NCI-H774 (cell line): ENCODE measurements around the gene KCNMA1.
"Not testable (repeated sequence)": the region's sequence is repeated elsewhere in the genome, so short reads cannot be mapped to it uniquely, and the experiment has no call there.

Experiments used
- DNase-seq: peaks from one replicate; lab custom pipeline; 2025; lab: John Stamatoyannopoulos, UW

KCNMA1 gene

DNA sequence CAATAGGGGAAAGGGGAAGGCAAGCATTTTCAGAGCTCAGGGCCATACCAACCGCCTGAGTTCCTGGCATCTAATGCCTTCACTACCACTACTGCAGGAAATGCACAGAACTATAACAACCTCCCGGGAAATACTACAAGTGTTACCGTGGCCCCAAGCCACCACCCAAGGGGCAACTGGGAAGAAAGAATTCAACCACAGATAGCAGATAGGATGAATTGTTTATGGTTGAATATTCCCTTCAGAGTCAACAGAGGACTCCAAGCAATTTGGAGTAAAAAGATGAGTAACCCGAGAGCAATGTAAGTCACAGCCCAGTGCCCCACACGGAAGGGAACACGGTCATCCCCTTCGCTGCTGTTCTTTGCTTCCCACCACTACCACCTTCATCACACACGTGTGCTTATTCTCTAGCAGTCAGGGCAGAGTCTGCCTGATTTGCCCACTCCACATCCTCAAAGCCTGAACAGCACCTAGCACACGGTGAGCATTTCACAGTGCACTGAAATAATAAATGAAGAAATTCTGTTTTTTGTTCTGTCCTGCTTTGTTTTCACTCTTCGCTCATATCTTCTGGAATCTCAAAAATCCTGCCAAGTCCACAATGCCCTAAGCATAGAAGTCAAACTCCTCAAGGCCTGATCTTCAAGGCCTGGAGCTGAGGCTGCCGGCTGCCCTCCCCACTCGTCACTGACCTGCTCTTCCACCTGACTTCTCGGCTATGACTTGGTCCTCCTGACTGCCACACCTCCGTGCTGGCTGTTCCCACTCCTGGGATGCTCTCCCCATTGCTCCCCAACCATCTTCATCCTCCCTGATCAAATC lies 221.1 kb downstream of the KCNMA1 start:
- DNase-seq: no peak

DNA sequence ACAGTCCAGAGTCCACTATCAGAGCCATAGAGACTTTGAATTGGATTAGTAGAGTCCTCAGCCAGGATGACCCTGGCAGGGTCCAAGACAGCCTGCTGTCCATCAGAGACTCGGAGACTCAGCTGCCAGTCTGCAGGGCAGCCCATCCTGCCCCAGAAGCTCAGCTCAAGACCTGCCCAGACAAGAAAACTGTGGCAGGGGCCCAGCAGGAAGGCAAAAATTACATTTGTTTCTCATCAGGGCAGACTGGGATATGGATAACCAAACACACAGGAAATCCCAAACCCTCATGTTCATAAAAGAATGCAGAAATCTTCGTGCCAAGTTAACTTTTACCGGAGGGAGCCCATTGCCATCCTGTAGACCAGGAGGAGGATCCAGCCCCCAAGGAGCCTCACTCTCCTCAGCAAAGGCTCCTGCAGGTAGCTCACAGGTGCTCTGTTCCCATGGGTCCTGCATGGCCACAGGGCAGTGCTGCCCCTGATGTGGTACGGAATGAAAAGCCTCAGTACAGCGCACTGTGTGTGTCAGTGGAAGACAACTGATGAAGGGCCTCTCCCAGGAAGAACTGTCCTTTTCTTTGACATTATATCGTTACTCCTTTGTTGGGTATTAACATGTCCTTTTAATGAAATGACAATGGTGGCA lies 222.2 kb downstream of the KCNMA1 start:
- DNase-seq: no peak

DNA sequence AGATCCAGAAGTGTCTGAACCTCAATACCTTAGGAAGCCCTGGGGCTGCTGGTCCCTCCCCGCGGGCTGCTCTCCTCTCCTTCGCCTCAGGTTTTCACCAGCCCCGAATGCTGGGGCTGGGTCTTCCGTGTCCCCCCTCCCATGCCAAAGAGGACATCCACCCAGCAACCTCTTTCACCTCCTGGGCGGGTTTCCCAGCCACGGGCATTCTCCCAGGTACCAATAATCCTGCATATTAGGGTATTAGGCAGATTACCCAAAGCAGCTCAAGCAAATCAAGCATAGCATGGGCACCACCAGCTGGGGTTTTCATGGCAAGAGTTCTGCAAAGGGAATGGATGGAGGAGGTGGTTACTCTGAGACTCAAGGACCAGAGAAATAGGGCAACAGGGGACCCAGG lies 224.4 kb downstream of the KCNMA1 start:
- no peak for DNase-seq

DNA sequence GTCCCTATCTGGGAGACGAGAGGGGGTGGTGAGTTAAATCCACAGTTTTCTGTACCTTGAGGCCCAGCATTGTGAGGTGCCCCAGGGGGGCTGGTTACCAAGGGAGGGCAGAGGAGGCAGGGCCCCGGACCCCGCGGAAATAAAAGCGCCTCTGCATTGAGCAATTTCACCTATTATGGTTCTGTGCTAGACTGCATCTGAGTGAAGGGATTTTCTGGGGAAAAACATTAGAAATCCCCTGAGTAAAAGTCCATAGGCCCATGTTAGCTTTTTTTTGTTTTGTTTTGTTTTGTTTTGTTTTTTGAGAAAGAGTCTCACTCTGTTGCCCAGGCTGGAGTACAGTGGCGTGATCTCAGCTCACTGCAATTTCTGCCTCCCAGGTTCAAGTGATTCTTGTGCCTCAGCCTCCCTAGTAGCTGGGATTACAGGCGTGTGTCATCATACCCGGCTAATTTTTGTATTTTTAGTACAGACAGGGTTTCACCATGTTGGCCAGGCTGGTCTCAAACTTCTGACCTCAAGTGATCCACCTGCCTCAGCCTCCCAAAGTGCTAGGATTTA lies 225.0 kb downstream of the KCNMA1 start:
- not testable (repeated sequence) for DNase-seq

DNA sequence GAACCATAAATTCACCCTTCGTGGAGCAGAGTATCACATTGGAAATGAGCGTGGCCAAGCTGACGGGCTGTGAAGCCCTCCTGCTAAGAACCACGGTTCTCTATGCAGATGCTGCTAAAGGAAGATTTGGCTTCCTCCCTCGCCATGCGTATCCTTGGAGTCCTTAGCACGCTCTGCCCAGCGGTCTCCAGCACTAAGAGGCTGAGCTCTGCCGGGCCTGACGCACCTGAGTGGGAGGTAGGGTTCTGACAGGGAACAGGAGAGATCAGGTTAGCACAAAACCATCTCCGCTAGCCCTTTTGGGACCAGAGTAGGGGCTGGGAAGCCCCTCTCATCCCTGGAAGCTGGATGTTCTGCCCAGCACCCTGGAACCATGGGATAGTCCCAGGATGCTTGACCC lies 225.8 kb downstream of the KCNMA1 start:
- no peak for DNase-seq

DNA sequence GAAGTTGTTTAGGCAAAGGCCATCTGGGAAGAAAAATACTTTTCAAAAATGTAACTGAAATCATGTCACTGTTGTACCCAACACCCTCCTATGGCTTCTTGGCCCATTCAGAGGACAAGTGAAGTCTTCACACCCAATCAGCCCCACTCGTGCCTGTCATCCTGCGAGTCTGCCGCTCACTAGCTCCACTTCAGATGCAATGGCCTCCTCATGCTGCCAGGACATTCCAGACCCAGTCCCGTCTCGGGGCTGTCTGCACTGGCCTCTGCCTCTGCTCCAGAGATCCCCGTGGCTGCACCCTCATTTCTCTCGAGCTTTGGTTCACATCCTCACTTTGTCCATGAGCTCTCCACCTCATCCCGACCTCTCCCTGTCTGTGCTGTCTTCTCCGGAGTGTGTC lies 227.1 kb downstream of the KCNMA1 start:
- no peak for DNase-seq

DNA sequence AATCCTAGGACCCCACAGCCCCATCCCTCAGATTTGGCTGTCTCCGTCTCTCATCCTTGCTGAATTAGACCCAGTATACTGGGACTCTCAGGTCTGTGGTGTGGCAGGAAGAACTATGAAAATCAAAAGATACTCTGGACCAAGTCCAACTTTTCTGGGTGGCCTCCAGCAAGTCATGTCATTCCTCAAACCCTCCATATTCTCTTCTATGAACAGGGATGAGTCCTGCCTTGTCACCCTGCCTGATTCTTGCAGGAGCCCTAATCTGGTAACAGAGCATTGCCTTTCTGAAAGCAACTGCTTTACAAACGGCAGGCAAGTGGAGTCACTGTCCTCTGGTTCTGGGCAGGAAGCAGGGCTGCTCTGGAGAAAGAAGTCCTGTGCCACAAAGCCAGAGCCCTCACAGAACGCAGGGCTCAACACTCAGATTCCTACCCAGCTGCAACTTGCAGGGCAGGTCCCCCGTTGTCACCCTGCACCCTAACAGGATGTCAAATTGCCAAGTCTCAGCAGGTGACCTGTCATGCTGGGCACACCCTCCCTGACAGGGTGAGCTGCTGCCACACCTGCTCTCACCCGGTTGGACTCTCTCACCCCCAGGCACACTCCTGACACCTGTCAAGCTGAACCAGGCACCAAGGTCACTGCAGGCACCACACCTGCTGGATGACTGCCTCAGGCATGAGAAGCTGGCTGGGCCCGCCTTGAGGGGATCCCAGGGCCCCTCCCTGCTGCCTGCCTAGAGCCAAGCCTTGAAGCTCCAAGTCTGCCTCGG lies 227.7 kb downstream of the KCNMA1 start:
- DNase-seq: peak; percentile 95

DNA sequence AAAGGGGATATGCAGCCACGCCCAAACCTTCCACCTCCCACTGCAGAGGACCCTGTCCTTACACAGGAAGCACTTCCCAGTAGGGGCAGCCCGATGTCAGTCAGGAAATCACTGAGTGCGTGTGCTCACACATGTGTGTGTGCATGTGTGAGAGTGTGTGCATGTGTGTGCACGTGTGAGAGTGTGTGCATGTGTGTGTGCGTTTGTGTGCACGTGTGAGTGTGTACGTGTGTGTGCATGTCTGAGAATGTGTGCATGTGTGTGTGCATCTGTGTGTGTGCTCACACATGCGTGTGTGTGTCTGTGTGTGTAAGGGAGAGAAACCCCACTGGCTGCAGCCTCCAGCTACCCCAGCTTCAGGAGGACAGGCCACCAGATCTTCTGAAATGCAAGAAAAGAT lies 229.3 kb downstream of the KCNMA1 start:
- DNase-seq: no peak

DNA sequence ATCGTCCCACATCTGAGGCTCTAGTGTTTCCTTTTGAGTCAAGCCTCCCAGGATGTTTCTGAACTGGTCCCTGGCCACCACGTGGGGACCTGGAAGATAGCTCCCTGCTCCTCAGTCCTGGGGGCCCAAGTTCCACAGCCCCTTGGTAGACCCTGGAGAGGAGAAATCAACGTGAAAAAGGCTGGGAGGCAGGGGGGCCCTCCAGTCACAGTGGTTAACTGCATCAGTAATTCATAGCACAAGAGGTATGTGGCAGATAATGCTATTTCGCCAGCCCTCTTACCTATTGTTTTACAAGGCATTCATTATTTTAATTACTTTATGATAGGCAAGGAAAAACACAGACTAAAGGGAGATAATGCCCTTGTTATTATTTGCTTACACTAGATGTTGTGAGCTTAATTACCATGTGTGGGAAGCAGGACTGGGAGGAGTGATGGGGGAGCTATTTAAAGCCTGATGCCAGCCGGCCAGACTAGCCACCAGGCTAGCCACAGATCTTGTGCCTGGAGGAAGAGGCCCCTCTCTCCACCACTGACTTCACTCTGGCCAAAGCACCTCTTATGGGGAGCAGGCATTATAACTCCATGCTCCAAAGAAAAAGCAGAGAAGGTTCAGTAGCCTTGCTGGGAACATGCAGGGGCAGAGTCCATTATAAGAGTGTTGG lies 230.7 kb downstream of the KCNMA1 start:
- peak; percentile 27 for DNase-seq

DNA sequence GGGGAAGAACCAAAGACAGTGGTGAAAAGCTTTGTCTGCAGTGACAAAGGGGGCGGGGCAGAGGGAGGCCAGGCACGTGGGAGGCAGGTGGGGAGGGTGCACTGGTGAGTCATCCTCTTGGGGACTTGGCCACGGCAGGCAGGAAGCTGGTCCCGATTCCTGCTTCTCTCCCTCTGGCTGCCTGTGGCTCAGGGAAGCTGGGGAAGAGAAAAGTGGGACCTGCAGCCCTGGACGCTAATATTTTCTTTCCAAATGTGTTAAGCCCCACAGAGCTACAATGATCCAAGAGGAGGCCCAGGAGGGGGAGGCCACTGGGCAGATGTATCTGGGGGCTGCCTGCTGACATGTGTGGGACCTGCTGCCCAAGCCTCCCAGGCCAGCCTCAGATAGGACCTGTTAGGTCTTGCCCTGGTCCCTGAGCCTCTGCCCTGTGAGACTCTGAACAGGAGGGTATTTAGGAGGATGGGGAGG lies 231.8 kb downstream of the KCNMA1 start:
- DNase-seq: peak; percentile 84

DNA sequence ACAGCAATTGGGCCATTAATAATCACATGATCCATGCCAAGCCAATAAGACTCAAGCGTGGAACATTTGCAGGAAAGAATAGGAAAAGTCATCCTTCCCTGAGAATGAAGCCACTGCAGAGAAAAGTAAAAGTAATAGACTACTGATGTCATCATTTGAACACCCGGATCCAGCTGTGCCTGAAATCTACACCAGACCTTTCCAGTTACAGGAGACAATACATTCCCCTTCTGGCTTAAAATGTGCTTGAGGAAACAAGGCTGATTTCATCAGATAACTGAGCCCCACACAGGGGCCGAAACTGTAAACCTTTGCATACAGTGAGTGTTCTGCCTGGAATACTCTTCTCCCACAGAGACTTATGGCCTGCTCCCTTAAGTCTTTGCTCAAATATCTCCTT lies 232.8 kb downstream of the KCNMA1 start:
- no peak for DNase-seq

DNA sequence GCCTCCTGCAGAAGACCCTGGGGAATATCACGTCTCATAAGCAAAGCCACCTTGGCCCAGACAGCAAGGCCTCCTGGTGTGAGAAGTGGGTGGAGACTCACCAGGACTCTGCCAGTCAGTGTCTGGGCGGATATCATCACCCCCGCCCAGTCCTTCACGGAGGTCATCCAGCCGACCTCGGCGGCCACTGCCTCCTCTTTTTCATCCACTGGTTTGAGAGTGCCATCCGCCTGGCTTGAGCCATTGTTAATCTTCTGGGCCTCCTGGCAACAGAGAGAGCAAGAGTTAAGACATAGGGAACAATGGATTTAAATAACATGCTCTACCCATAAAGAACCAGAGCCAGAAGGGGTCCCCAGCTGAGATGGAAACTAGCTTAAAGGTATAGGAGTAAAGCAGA lies 233.8 kb downstream of the KCNMA1 start:
- no peak for DNase-seq

DNA sequence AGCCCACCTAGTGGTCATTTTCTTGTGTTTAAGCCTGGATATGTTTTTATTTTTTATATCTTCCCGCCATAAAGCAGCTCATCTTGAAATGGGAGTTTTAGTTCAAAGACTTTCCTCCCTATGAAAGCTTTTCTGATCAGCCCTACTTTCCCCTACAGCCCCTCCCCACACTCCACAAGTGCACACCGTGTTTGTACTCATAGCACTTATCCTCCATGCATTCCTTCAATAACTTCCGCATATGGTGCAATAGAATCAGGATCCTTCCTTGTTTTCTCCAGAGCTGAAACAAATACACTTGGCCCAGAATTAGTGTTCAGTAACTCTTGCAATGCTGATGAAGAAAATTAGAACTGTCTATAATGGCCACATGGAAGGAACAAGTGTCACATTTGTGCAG lies 235.9 kb downstream of the KCNMA1 start:
- no peak for DNase-seq

DNA sequence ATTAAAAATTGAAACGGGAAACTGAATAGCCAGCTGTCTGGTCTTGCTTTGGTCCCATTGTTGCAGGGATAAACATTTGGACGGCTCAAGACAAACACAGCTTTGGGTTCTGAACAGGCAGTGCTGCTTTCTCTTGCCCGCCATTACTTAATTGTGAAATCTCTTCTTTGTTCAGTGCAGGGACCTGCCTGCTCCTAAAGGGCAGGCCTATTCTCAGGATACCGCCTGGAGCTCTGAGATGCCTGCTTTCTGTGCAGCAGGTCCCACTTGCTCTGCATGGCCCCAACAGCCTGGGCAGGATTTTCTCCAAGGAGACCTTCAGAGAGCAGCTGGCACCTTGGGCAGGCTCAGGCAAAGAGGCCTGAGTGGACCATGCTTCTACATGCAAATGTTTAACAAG lies 237.6 kb downstream of the KCNMA1 start:
- peak; percentile 21 for DNase-seq

DNA sequence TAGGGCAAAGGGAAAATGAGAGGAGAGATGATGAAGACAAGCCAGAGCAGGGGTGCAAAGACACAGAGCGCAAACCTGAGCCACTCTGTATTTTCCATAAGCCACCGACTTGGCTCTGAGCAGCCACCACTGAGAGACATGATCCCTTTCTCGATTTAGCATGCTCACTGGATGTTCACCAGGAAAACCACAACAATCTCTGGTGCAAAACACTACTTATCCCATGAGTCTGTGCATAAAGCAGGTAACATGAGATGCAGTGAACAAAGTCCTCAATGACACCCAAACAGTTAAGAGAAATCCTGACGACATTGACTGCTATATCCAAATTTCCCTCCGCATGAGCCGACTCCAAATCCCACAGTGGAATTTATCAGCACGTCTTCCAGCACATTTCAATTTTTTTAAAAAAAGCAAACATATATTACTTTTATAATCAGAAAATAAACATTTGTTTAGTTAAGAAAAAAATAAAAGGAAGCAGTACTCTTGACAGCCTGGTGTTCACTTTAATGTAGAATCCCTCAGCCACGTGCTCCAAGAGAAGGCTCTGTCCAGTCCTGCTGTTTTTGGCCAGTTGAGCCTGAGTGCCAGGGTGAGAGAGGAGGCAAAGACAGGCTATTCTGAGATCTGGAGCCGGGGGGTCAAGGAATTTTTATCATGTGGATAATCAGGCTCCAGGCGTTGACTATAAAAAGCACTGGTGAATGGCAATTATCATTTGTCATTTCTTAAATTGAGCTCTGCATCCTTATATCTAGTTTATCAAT lies 238.4 kb downstream of the KCNMA1 start:
- DNase-seq: no peak

DNA sequence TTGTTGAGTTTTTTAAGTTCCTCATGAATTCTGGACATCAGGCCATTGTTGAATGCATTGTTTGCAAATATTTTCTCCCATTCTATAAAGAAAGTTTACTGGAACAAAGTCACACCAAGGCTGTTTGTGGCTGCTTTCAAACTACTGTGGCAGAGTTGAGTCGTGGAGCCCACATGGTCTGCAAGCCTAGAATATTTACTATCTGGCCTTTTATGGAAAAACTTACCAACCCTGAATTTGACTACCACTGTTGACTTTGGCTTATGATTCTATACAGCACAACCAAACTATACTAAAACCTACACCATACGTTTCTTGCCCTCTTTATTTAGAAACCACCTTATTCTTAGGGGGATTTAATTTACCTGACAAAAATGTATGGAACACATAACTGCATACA lies 239.1 kb downstream of the KCNMA1 start:
- no peak for DNase-seq

DNA sequence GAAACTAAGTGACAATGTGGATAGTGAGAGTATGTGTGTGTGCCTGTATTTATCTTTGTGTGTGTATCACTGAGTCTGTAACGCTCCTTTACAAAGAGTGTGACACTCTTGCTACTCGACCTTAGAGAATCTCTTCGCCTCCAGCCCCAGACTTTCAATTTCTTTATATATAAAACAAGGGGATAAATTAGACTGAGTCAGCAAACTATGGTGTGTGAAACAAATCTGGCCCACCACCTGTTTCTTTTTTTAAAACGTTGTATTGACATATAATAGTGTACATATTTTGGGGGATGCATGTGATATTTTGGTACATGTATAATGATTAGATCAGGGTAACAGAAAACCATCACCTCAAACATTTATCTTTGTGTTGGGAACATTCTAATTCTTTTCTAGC lies 240.5 kb downstream of the KCNMA1 start:
- DNase-seq: no peak

DNA sequence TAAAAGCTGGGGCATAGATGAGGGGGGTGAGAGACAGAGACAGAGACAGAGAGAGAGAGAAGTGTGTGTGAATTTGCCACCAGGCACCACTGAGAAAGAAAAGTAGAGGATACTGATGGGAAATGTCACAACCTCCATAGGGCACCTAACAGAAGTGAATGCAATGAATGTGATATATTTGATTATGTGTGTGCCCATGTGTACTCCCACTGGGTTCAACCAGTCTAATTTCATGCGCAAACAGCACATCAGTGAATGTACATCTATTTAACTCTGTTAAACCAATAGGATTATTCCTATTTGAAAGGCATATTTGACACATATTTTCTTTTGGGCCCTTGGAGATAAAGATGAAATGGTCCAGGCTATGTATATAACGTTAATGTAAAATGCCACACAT lies 241.3 kb downstream of the KCNMA1 start:
- DNase-seq: no peak

DNA sequence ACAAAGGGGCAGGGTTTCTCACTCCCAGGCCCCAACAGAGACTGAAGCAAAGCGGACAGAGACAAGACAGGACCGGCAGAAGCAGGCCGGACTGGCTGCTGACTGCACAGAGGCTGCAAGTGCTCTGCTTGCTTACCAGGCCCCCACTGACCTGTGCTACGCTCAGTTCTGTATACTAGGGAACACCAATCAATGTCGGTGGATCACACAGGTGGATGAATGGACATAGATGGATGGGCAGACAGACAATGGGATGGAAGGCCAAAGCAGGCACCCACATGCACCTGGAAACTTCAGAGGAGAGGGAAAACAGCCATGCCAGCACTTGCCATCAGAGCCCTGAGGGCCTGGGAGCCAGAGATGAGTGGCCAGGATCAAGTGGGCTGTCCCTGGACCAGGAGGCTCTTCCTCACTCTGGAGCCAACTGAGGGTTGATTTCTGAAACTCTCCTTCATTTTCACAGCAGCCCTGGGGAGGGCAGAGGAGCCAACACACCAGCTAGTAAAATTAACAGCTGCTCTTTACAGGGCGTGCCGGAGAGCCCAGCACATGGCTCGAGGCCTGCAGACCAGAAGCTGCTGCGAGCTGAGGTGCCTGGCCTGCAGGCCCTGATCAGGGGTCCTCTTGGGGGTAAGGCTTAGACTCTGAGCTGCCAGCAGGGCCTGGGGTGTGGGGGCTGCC lies 243.6 kb downstream of the KCNMA1 start:
- no peak for DNase-seq

DNA sequence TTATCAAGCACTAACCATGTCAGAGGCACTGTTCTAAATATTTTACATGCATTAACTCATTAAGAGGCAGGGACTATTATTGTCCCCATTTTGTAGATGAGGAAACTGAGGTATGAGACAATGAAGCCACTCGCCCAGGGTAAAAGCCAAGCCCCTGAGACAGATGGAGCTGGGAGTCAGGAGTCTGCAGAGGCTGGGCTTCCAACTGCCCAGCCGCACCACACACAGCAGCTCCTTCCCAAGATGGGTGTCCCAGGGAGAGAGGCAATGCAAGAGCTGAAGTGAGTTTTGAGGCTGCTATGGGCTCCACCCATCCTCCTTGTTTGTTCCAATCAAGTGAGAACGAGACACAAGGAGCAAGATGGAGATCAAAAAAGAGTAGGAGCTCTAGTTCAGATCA lies 244.2 kb downstream of the KCNMA1 start:
- DNase-seq: no peak

DNA sequence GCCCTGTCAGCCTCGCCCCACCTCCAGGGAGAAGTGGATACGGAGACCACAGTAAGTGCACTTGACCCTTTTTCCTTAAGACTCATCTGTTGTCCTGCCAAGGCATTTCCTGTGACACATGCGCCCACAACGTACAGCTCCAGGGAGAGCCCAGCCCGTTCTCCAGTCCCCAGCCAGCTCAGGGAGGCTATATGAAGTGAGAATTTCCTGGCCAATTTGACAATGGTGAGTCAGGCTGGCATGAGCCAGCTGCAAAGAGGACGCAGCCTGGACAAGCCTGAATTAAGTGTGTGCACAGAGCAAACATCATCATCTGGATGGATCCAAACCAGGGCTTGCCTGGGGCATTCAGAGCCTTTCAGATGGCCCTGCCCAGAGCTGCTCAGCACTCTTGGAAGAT lies 244.8 kb downstream of the KCNMA1 start:
- peak; percentile 84 for DNase-seq
